HepG2 (cell line): ENCODE results near the gene RANGRF. TPM values are rescaled to one million over a fixed set of nuclear protein-coding genes. Genes with fewer than 3 reads are reported as not detected.

Experiments used
- HMGA1 ChIP-seq: sonication (generic); formaldehyde crosslinking; conservative IDR thresholded peaks from 2 replicates; pipeline ENCODE4 v1.4.0; 2020; ENCODE audit warnings: missing genetic modification reagents
- MBD4 ChIP-seq: IDR thresholded peaks from 2 replicates; pipeline ENCODE4 v1.6.1; 2012; ENCODE audit warnings: low read length, inconsistent platforms, borderline replicate concordance
- MYNN ChIP-seq: sonication (generic); formaldehyde crosslinking; IDR thresholded peaks from 2 replicates; pipeline ENCODE4 v1.4.0; 2020; ENCODE audit warnings: mild to moderate bottlenecking, low read depth, missing genetic modification reagents
- REXO4 ChIP-seq: sonication (generic); formaldehyde crosslinking; IDR thresholded peaks from 2 replicates; pipeline ENCODE4 v1.8.0; 2022; ENCODE audit warnings: missing genetic modification reagents, mild to moderate bottlenecking, borderline replicate concordance
- ZFP1 ChIP-seq: IDR thresholded peaks from 2 replicates; pipeline ENCODE4 v1.6.1; 2016
- ZNF124 ChIP-seq: sonication (generic); formaldehyde crosslinking; IDR thresholded peaks from 2 replicates; pipeline ENCODE4 v1.4.0; 2020; ENCODE audit warnings: missing genetic modification reagents
- ZNF660 ChIP-seq: sonication (generic); formaldehyde crosslinking; IDR thresholded peaks from 2 replicates; pipeline ENCODE4 v1.5.1; 2020; ENCODE audit warnings: mild to moderate bottlenecking, low read depth, missing genetic modification reagents, borderline replicate concordance
- ZNF746 ChIP-seq: sonication (generic); formaldehyde crosslinking; IDR thresholded peaks from 2 replicates; pipeline ENCODE4 v1.8.0; 2022; ENCODE audit warnings: mild to moderate bottlenecking, missing genetic modification reagents
- polyA plus RNA-seq, 8 experiments: library from polyadenylated mRNA; depleted of rRNA in 3 of 8; stranded (reverse) in 7 of 8; unstranded in 1 of 8; fragments of >200 nt; fragmentation: Illumina TruSeq in 4 of 8; extraction: Trizol in 4 of 8; gene quantifications; 2 replicates each; pipeline versions ENCODE4 v1.2.1 to v1.2.3, GENCODE V29; 2011 to 2016; ENCODE audit warnings: low read depth in 4 of 8, missing spikeins in 1 of 8, mixed read lengths in 1 of 8; ENCODE audit not compliant: insufficient read depth in 1 of 8
- total RNA-seq, 5 experiments: library from RNA; depleted of rRNA; stranded (reverse); fragments of >200 nt; fragmentation: Illumina TruSeq; extraction: Trizol; gene quantifications; 2 replicates each; pipeline ENCODE4 v1.2.3, GENCODE V29; 2016; ENCODE audit warnings: low read depth in 1 of 5
- TF ChIP-seq, protein P1 (sequence below): IDR thresholded peaks from 2 replicates; pipeline ENCODE4 v1.6.1; 2012; ENCODE audit warnings: low read length, improper control_type of control experiment
- TF ChIP-seq, protein P2 (sequence below): fragments of 450-650 bp; IDR thresholded peaks from 2 replicates; pipeline ENCODE4 v1.6.1; 2016
- TF ChIP-seq, protein P3 (sequence below): IDR thresholded peaks from 2 replicates; pipeline ENCODE4 v1.4.0; 2020; ENCODE audit warnings: mild to moderate bottlenecking, missing genetic modification reagents
- TF ChIP-seq, protein P4 (sequence below): IDR thresholded peaks from 2 replicates; pipeline ENCODE4 v1.6.1; 2016; ENCODE audit warnings: missing genetic modification reagents, missing compliant biosample characterization
- TF ChIP-seq, protein P5 (sequence below): sonication (generic); formaldehyde crosslinking; IDR thresholded peaks from 2 replicates; pipeline ENCODE4 v1.5.1; 2020; ENCODE audit warnings: mild to moderate bottlenecking, missing genetic modification reagents, moderate library complexity
- TF ChIP-seq, protein P6 (sequence below): sonication (generic); formaldehyde crosslinking; IDR thresholded peaks from 2 replicates; pipeline ENCODE4 v1.5.0; 2020; ENCODE audit warnings: missing genetic modification reagents, mild to moderate bottlenecking, borderline replicate concordance

Gene RANGRF
- total and polyA plus RNA-seq, 2 of the 13 experiments (the other 11 are each of a cell fraction or from before 2014, with no cell fraction given), result 18.6 to 40.7 TPM

DNA sequence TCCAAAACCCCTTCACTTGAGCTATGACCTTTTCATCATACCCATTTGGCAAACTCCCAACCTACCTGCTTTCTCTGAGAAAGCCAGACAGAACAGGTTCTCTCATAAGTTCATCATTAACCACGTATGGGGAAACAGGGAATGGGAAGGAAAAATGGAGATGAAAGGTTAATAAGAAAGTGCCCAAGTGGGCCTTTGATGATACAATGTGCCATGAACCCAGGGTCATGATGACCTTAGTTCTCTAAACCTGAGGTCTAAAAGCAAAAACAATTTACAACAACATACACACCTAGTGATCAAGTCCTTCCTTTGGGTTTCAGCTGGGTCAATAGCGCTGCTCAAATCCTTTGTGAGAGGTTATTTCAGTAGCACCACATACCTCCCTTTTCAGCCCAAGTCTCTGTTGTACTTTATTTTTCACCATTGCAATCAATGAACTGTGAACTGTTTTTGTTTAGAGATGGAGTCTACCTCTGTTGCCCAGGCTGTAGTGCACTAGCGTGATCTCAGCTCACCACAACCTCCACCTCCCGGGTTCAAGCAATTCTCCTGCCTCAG, 14.5 kb upstream of the RANGRF start (continued):
- no peak for TF ChIP-seq MBD4
- TF ChIP-seq, protein P1, sequence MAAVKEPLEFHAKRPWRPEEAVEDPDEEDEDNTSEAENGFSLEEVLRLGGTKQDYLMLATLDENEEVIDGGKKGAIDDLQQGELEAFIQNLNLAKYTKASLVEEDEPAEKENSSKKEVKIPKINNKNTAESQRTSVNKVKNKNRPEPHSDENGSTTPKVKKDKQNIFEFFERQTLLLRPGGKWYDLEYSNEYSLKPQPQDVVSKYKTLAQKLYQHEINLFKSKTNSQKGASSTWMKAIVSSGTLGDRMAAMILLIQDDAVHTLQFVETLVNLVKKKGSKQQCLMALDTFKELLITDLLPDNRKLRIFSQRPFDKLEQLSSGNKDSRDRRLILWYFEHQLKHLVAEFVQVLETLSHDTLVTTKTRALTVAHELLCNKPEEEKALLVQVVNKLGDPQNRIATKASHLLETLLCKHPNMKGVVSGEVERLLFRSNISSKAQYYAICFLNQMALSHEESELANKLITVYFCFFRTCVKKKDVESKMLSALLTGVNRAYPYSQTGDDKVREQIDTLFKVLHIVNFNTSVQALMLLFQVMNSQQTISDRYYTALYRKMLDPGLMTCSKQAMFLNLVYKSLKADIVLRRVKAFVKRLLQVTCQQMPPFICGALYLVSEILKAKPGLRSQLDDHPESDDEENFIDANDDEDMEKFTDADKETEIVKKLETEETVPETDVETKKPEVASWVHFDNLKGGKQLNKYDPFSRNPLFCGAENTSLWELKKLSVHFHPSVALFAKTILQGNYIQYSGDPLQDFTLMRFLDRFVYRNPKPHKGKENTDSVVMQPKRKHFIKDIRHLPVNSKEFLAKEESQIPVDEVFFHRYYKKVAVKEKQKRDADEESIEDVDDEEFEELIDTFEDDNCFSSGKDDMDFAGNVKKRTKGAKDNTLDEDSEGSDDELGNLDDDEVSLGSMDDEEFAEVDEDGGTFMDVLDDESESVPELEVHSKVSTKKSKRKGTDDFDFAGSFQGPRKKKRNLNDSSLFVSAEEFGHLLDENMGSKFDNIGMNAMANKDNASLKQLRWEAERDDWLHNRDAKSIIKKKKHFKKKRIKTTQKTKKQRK, result no peak
- TF ChIP-seq ZFP1 (CRISPR knock-in tag), result no peak
- TF ChIP-seq, protein P2, sequence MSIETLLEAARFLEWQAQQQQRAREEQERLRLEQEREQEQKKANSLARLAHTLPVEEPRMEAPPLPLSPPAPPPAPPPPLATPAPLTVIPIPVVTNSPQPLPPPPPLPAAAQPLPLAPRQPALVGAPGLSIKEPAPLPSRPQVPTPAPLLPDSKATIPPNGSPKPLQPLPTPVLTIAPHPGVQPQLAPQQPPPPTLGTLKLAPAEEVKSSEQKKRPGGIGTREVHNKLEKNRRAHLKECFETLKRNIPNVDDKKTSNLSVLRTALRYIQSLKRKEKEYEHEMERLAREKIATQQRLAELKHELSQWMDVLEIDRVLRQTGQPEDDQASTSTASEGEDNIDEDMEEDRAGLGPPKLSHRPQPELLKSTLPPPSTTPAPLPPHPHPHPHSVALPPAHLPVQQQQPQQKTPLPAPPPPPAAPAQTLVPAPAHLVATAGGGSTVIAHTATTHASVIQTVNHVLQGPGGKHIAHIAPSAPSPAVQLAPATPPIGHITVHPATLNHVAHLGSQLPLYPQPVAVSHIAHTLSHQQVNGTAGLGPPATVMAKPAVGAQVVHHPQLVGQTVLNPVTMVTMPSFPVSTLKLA, result no peak
- TF ChIP-seq, protein P3, sequence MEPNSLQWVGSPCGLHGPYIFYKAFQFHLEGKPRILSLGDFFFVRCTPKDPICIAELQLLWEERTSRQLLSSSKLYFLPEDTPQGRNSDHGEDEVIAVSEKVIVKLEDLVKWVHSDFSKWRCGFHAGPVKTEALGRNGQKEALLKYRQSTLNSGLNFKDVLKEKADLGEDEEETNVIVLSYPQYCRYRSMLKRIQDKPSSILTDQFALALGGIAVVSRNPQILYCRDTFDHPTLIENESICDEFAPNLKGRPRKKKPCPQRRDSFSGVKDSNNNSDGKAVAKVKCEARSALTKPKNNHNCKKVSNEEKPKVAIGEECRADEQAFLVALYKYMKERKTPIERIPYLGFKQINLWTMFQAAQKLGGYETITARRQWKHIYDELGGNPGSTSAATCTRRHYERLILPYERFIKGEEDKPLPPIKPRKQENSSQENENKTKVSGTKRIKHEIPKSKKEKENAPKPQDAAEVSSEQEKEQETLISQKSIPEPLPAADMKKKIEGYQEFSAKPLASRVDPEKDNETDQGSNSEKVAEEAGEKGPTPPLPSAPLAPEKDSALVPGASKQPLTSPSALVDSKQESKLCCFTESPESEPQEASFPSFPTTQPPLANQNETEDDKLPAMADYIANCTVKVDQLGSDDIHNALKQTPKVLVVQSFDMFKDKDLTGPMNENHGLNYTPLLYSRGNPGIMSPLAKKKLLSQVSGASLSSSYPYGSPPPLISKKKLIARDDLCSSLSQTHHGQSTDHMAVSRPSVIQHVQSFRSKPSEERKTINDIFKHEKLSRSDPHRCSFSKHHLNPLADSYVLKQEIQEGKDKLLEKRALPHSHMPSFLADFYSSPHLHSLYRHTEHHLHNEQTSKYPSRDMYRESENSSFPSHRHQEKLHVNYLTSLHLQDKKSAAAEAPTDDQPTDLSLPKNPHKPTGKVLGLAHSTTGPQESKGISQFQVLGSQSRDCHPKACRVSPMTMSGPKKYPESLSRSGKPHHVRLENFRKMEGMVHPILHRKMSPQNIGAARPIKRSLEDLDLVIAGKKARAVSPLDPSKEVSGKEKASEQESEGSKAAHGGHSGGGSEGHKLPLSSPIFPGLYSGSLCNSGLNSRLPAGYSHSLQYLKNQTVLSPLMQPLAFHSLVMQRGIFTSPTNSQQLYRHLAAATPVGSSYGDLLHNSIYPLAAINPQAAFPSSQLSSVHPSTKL, result peak; percentile 91
- TF ChIP-seq ZNF660, result no peak
- no peak for TF ChIP-seq HMGA1 (CRISPR knock-in tag)
- TF ChIP-seq, protein P4, sequence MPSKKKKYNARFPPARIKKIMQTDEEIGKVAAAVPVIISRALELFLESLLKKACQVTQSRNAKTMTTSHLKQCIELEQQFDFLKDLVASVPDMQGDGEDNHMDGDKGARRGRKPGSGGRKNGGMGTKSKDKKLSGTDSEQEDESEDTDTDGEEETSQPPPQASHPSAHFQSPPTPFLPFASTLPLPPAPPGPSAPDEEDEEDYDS (CRISPR knock-in tag), result peak; percentile 59; the same call in 1 of the 2 replicates
- TF ChIP-seq ZNF746, result no peak
- TF ChIP-seq, protein P5, sequence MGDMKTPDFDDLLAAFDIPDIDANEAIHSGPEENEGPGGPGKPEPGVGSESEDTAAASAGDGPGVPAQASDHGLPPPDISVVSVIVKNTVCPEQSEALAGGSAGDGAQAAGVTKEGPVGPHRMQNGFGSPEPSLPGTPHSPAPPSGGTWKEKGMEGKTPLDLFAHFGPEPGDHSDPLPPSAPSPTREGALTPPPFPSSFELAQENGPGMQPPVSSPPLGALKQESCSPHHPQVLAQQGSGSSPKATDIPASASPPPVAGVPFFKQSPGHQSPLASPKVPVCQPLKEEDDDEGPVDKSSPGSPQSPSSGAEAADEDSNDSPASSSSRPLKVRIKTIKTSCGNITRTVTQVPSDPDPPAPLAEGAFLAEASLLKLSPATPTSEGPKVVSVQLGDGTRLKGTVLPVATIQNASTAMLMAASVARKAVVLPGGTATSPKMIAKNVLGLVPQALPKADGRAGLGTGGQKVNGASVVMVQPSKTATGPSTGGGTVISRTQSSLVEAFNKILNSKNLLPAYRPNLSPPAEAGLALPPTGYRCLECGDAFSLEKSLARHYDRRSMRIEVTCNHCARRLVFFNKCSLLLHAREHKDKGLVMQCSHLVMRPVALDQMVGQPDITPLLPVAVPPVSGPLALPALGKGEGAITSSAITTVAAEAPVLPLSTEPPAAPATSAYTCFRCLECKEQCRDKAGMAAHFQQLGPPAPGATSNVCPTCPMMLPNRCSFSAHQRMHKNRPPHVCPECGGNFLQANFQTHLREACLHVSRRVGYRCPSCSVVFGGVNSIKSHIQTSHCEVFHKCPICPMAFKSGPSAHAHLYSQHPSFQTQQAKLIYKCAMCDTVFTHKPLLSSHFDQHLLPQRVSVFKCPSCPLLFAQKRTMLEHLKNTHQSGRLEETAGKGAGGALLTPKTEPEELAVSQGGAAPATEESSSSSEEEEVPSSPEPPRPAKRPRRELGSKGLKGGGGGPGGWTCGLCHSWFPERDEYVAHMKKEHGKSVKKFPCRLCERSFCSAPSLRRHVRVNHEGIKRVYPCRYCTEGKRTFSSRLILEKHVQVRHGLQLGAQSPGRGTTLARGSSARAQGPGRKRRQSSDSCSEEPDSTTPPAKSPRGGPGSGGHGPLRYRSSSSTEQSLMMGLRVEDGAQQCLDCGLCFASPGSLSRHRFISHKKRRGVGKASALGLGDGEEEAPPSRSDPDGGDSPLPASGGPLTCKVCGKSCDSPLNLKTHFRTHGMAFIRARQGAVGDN, result no peak
- no peak for TF ChIP-seq REXO4
- TF ChIP-seq, protein P6, sequence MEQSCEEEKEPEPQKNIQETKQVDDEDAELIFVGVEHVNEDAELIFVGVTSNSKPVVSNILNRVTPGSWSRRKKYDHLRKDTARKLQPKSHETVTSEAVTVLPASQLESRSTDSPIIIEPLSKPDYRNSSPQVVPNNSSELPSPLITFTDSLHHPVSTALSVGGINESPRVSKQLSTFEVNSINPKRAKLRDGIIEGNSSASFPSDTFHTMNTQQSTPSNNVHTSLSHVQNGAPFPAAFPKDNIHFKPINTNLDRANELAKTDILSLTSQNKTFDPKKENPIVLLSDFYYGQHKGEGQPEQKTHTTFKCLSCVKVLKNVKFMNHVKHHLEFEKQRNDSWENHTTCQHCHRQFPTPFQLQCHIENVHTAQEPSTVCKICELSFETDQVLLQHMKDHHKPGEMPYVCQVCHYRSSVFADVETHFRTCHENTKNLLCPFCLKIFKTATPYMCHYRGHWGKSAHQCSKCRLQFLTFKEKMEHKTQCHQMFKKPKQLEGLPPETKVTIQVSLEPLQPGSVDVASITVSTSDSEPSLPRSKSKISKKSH (CRISPR knock-in tag), result no peak
- TF ChIP-seq ZNF124, result peak; percentile 28; the same call in 1 of the 2 replicates
- TF ChIP-seq MYNN, result no peak
